ENCODE measurements around the gene TECRL.

TECRL gene, protein sequence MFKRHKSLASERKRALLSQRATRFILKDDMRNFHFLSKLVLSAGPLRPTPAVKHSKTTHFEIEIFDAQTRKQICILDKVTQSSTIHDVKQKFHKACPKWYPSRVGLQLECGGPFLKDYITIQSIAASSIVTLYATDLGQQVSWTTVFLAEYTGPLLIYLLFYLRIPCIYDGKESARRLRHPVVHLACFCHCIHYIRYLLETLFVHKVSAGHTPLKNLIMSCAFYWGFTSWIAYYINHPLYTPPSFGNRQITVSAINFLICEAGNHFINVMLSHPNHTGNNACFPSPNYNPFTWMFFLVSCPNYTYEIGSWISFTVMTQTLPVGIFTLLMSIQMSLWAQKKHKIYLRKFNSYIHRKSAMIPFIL

DNA sequence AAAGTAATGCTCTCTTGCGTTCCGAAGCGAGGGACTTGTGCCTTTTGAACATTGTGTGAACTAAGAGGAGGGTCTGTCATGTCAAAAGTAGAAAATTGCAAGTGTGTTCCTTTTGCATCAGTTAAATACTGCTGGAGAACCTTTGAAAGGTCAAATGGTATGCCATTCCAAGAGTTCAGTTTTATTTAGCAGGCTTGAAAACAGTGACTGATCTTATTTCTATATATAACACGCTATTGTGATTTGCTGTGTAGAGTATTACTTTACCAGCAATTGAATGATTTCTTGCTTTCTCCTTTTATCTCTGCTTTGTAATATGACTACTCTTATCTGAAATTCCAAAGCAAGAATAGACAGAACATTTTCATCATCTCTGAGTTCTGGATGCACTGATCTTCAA is at the start of gene TECRL:
Gene TECRL (minus strand): TSS at position 151 of the 400 bp plus-strand sequence. CDS start 99 bp downstream, at position 52.
- no peak for DNase-seq

DNA sequence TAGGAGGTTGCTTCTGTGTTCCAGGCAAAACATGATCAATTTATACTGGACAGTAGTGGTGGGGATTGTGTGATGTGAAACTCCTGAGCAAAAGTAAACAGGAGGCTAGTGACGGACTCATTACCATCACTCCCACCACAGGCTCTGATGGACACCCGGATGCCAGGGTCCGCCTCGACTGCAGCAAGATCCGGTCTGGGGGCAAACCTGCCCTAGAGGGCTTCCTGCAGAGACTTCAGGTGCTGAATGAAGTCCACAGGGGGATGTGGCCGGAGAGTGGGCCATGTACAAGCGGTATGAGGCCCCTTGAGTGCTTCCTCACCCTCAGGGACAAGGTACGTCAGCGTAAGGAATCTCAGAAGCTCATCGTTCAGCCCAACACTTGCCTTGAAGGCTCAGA is 23.4 kb upstream of the TECRL start:
- no peak for DNase-seq

DNA sequence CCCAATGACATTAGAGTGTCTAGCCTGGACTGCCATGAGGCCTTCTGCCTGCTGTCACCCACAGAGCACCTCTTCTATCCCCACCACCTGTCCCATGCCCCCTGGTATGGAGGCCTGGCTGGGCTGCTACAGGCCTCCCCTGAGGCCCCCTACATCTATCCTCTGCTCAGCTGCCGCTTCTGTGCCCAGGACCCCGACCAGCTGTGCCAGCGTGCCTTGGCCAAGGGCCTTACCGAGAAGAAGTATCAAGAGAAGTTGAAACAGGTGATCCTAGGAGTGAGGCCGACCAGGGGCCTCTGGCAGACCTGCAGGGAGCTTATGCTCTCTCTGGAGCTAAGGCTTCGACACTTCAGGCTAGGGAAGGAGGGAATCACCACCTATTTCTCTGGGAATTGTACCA is 21.7 kb upstream of the TECRL start:
- no peak for DNase-seq

DNA sequence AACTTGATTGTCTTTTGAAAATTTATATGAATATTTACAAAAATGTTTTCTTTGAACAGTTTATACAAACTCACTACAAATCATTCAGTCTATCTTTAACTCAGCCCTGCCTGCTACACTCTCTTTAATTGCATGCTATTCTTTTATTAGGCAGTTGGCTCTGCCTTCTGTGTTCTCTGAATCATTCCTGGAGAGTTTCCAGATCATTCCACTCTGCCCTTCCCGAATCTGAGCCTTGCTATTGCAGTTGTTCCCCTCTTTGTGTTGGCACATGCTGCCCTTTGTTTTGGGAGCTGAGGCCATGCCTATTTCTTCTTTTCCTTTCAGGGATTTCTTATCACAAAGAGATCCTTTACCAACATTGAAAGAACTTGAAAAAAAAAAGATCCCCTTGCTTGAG is 8.7 kb upstream of the TECRL start:
- DNase-seq = no peak

DNA sequence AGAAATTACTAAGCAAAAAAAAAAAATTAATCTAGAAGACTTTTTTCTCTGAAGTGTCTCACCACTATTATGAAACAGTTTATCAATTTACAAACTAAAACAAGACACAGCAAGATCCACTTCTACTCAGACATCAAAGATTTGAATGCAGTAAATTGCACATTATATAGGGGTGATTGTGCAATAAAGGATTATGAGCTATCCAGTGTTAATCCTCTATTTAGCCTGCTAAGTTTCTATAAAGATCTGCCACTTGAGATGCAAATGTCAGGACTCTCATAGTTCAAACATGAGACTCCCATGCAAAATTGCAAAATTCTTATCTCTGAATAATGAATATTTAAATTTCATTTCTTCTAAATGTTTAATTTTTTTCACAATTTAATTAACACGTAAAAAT is 2.2 kb downstream of the TECRL start:
- DNase-seq = no peak

DNA sequence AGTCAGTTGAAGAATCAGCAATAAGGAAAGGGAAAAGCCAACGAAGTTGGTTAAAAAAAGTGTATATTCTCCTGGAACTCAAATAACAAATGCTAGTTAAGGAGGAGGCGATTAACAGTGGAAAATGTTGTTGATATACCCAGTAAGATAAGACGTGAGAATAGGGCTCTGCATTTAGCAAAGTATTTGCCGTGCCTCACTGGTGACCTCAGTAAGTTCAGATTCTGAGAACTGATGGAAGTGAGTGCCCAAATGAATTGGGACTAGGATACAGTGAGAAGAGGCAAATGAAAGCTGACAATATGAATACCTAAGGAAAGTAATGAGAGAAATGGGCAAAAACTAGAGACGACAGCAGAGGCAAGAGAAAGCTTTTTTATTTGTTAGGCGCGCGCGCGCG is 3.5 kb downstream of the TECRL start:
- no peak for DNase-seq

DNA sequence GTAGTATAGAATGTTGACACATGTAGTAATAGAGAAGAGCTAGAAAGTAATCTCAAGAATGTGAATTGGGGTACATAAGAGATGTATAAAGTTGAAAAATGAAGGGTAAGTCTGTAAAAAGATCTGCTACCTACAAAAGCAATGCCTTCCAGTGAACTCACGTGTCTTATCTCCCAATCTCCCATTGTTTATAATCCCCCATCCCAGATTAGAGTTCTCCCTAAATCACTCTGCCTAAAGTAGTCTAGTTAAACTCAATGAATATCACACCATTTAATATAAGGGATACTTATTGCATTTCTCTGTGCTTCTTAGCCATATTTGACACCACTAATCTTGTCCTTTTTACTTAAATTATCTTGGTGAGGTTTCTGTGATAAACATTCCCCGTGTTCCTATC is 6.6 kb downstream of the TECRL start:
- DNase-seq = no peak

DNA sequence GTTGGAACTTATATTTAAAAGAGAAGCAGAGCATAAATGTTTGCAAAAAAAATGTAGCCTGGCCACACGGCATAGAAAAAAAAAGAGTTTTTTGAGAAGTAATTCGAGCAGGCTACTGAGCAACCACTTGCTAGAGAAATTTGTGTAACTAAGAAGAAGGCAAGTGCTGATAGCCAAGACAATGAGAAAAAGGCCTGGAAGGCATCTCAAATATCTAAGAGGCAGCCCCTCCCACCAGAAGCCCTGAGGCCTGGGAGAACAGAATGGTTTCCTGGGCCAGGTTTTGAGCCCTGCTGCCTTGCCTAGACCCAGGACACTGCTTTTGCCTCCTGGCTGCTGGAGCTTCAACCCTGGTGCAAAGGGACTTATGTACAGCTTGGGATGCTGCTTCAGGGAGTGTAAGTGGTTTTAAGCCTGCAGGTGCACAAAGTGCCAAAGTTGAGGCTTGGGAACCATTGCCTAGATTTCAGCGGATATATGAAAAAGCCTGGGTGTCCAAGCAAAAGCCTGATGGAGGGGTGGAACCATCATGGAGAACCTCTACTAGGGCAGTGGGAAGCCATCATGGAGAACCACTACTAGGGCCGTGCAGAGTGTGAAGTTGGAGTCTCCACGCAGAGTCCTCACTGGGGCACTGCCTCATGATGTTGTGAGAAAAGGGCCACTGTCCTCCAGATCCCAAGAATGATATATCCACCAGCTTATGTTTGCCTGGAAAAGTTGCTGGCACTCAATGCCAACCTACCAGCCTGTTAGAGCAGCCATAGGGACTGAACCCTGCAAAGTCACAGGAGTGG is 9.7 kb downstream of the TECRL start:
- DNase-seq = no peak

DNA sequence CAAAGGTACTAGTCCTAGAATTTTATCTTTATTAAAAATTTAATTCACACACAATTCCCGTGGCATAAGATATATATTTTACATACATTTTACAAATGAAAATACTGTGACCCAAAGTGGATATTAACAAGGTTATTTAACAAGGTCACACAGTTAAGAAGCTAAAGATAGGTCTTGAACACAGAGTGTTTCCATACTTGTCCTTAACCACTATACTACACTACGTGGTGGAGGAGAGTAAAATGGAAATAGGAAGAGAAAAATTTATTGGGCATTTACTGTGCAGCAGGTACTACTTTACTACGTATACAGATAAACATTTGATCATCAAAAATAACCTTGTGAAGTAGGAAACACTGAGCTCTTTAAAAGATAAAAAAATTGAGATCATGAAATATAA is 14.8 kb downstream of the TECRL start:
- DNase-seq = no peak

DNA sequence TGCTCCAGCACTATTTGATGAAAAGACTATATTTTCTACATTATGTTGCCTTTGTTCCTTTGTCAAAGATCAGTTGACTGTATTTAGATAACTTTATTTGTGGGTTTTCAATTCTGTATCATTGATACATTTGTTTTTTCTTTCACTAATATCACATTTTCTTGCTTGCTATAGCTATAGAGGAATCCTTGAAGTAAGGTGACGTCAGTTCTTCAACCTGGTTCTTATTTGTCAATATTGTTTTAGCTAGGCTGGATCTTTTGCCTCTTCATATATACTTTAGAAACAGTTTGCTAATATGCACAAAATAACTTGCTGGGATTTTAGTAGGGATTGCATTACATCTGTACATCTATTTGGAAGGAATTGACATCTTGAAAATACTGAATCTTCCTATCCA is 21.0 kb downstream of the TECRL start:
- no peak for DNase-seq

DNA sequence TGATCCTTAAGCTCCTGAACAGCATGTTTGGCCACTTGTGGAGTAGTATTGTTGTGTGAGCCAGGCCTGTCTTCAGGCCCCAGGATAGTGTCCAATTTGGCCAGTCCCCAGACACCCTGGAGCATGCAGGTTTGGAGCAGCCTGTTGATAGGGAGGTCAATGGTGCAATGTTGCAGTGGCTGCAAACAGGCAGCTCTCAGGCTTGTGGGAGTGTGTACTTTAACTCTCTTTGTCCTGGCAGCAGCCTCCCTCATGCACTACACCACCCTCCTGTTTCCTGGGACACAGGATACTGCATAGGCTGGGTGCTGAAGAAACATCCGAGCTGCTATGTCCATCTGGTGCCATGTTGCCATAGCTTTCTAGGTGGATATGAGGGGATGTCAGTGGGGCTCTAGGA is 24.0 kb downstream of the TECRL start:
- DNase-seq = no peak

DNA sequence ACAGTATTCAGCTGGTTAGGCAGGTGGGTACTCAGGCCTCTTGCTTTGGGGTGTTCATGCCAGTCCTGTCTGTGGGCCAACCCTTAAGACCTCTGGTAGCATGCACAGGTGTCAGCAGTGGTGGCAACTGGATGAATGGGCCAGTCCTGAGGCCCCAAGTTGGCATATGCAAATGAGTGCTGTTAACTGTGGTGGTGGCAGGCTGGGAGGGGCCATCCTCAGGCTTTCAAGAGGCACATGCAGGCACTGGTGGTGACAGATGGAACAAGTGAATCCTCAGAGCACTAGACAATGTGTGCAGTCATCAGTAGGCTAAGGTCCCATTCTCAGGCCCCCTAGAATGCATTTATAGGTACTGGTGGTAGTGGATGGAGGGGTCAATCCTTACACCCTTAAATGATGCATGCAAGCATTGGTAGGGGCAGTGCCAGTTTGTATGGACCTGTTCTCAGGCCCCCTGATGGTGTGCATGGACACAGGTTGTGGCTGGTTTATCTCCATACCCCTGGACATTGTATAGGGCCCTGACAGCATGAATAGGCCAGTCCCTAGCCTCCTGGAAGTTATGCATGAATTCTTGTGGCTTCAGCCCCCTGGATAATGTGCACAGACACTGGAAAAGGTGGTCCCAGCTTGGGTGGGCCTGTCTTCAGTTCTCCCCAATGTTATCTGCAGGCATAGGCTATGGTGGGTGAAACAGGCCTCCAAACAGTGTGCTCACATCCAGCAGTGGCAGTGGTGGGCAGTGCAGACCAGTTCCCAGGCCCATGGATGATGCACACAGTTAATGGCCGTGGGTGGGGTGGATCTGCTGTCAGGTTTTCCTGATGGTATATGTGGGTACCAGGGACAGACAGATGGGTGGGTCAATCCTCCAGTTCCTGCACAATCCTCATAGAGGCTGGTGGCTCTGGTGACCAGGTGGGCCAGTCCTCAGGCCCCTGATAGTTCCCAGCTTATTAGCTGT is 24.7 kb downstream of the TECRL start:
- DNase-seq = no peak

DNA sequence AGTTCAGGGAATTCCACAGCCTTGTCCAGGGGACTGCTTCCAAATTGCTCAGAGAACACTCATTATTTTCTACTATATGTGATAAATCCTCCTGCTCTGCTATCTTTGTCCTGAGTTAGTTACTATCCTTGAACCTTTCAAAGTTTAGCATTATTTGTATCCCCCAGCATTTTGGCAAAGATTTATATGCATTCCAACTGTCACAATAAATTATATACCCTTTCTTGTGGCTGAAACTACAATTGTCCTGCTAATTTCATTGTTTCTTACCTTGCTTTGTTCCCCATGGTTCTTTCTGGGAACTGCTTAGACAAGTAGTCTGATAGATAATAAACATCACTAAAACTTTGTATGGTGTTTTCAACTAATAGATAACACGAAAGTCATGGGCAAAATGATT is 40.5 kb downstream of the TECRL start:
- DNase-seq = no peak

DNA sequence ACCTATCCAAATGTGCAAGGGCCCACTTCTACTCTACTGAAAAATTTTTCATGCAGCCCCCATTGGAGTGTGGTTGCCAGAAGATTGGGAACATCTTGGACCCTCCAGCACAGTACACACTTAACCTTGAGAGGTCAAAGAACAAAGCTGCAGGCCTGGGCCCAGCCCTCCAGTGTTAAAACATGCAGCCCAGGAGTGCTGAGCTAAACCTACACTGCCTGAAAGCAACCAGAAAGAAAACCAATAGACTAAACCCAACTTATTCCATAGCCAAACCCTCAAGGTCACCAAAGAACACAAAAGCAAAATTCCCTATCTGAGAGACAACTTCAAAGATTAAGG is 47.9 kb downstream of the TECRL start:
- DNase-seq = no peak

DNA sequence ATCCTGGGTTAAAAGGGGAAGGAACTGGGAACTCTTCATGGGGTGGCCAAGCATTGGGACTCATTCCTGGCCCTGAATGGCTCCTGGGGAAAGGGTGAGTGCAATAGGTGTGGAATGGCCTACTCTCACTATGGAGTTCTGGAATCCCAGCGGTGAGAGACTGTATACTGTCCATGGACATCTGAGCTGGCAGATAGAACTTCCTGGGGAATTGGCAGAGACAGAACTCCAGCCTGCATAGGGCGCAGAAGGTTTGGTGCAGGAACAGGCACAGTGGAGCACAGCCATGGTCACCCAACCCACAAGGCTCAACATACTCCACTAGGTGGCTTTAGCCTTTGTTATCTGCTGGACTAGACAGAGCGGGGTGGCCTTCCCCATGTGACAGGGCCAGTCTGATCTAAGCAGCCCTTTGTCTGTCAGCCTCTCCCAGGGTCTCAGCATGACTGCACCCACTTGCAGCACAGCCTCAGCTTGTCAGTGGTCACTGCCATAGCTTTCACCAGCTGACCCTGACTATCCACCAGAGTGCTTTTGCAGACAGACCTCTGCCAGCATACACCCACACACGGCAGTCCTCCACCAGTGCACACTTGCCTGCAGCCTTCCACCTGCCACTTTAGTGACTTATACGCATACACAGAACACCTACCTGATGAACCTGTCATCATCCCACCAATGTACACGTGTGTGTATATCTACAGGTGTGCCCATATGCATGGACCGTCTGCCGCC is 48.4 kb downstream of the TECRL start:
- no peak for DNase-seq

DNA sequence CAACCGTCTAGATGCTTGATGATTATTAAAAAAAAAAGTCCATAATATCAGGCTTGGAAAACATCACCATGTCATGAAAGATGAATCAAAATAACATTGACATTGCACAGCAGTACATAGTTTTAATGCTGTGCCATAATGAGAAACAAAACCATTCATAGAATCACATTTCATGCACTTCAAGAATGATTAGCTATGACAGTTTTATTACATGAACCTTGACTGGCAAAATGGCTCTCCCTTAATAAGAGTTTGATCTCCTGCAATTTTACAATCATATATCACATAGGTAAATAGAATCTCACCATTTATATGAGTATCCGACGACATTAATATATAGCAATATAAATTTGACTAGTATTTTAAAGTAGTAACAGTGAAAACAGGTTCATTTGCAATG is 49.8 kb downstream of the TECRL start:
- DNase-seq = no peak

DNA sequence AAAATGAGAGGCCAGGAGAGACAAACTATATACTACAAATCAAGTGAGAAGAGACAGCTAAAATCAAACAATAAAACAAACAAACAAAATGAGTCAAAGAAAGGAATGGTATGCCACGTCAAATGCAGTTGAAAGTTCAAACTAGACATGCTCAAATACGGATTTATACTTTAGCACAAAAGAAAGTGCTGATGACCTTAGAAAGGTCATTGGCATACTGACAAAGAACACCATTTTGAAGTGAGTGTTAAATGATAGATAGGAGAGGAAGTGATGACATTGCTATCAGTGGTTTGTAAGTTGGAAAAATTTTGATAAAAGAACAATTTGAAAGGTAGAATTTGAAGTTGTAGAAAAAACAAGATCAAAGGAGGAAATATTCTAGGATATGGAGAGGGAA is 55.3 kb downstream of the TECRL start:
- DNase-seq = no peak

DNA sequence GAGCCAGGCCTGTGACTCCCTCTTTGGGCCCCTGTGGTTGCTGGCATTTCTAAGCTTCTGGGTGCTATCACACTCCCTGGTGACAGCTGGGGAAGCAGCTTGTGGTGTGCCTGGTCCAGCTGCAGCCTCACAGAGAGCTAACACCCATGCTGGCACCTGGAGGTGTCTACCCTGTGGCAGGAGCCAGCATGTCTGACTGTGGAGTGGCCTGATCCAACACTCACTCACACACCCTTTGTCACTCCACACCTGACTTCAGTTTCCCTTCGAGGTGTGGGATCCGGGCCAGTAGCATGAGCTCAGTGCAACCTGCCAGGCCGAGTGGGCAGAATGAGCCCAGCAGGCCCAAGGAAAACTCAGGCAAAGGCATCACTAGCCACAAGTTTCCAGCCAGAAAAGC is 67.5 kb downstream of the TECRL start:
- no peak for DNase-seq

DNA sequence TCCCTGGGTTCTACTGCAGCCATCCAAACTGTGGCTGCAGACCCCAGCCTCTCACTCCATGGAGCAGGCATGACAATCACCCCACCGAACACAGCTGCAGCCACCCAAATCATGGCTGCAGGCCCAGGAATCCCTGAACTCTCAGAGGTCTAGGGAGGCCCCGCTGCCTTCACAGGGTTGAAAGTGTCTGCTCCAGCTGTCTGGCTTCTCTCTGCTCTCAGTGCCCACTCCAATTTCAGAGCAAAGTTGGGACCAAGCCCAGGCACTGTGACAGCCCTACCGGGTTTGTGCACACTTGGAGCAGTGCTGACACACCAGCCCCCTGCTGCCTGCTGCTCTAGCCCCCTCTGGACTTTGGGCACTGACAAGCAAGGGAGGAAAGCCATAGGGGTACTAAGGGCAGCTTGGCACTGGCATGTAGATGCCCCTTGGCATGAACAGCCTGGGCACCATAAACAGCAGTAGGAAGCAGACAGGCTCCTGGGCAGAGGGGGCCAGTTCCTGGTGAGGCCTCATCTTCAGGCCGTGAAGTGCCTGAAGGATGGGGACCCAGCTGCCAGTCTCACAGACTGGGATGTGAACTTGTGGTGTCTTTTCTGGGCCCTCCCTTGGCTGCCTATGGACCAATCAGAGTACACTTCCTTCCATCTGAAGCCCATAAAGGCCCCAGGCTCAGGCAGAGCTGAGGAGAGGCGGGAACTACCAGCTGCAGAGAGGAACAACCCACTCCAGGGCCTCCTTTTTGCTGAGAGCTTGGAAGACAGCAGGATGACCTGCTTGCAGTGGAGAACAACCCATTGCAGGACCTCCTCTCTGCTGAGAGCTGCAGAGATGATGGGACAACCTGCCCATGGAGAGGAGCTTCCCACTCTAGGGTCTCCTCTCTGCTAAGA is 68.8 kb downstream of the TECRL start:
- DNase-seq = no peak

DNA sequence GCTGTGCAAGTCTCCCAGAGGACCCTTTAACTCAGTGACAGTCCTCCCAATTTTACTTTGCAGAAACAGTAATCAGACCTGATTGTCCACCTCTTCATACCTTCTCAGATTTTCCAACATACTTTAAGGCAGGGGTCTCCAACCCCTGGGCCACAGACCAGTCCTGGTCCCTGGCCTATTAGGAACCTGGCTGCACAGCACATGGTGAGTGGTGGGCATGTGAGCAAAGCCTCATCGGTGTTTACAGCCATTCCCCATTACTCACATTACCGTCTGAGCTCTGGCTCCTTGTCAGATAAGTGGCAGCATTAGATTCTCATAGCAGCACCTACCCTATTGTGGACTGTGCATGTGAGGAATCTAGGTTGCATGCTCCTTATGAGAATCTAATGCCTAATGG is 74.3 kb downstream of the TECRL start:
- no peak for DNase-seq

DNA sequence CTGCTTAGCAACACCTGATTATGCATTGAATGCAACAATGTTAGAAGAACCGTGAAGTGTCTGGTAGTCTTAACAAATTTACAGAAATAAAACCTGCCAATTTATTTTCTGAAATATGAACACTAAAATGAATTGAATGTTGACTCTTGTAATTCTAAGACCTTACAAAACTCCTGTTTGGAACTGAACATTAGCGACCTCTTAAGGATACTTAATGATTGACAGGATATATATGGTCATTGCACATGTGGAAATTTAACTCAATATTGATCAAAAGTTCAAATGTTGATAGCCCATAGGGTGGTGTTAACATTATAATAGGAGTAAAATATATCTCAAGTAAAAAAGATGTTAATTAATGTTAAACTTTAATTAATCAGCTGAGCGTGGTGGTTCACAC is 79.1 kb downstream of the TECRL start:
- DNase-seq = no peak

DNA sequence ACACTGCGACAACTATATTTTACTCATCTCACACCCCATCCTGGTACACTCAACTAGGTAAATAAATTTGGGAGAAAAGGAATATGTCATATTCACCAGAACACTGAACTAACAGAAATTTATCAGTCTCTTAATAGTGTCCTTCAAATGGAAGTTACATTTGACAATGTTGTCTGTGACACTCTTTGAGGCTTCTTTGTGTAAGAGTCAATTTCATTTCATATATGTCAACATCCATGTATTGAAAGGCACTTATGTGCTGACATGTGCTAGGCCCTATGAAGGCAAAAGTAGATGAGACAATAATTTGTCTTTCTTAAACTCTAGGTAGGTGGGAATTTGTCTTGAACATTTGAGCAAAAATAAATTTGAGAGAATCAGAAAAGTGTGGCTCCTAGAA is 82.0 kb downstream of the TECRL start:
- DNase-seq = no peak

Measured in hematopoietic multipotent progenitor cell treated with erythropoietin and hydrocortisone succinate and interleukin-3 and kit ligand, for 6 days (in vitro differentiated cells).